ENCODE results near the gene TGFBRAP1.

The TGFBRAP1 gene

GRCh38 chr2:105235388-105236059 is 94.0 kb downstream of the TGFBRAP1 start:
- peak; percentile 15 for DNase-seq

- no peak for DNase-seq
These were observed 98.3 kb downstream of the TGFBRAP1 start for GRCh38 chr2:105231232-105231619.

DNA sequence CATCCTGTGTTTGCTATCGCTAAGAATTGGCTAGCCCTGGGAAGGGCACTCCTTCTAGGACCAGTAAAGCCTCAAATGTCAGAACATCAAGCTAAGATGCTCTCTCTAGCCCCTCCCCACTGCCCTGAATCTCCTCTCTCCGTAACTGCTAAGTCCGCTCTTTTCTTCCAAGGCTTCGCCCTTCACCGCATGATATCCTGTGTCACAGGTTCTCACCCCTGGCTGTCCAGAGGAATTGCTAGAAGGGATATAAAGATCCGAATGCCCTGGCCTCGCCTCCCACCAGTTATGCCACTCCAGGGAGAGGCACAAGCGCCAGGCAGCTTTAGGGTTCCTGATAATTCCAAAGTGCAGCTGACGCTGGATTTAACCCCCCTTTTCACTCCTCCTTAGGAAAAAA is 105.1 kb downstream of the TGFBRAP1 start:
- DNase-seq: no peak

DNA sequence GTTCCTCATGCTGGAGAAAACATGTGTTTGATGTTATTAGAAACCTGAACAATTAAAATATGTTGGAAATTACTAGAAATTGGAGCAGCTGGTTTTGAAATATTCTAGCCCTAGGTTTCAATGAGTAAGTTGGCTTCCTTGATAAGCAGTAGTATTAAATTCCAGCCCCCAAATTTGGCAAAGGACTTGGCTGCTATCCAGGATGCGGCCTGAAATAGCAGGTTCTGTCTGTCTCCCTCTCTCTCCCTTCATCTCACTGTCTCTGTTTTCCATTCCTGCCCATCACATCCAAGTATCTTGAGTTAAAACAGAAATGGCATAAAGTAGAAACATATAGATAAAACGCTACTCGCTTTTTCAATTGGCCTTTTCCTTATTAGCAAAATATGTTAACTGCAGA is 108.9 kb downstream of the TGFBRAP1 start:
- no peak for DNase-seq

DNA sequence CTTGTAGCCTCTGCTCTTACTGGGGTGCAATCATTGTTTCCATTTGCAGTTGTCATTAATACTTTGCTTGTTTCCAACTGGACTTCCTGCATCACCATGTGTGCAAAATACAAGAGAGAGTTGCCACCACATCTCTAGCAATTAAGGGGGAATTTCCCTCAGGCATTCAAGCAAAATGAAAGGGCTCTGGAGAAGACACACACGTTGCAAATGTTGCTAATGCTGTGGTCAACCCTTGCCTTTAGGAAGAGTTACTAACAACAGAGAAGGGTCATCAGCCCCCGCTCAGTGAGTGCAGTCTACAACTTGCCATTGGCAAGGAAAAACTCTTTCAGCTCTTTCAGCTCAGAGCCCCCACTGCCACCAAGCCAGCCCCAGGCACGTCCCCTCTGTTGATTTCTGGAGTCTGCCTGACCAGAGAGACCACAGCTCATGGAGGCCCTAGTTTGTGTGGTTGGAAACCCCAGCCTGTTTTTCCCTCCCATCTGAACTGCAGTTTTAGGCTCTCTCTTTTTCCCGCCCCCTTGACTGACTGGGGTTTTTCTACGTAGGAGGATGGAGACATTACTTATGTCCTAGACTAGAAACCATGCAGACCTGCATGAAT is 113.8 kb downstream of the TGFBRAP1 start:
- no peak for DNase-seq

Data from activated effector memory CD4-positive, alpha-beta T cell treated with Interleukin-2 at 50 U/mL for 16 hours (primary cell).